Dermis microvascular lymphatic vessel endothelial cell (primary cell): ENCODE data around the gene KCNH1. TPM values are rescaled to one million over a fixed set of nuclear protein-coding genes. Genes with fewer than 3 reads are reported as not detected.

Source experiments
- DNase-seq, 2 donors: peaks; one replicate each; pipeline versions ENCODE4 v3.0.0 to v3.0.0-alpha.2; 2010; ENCODE audit warnings: low read depth in 2 of 2
- total RNA-seq: library from RNA; depleted of rRNA; stranded (reverse); fragments of >200 nt; gene quantifications from 2 replicates; pipeline ENCODE4 v1.2.1, GENCODE V29; 2014

The KCNH1 gene
- total RNA-seq, 1 donor from 2014 or later = not detected

DNA sequence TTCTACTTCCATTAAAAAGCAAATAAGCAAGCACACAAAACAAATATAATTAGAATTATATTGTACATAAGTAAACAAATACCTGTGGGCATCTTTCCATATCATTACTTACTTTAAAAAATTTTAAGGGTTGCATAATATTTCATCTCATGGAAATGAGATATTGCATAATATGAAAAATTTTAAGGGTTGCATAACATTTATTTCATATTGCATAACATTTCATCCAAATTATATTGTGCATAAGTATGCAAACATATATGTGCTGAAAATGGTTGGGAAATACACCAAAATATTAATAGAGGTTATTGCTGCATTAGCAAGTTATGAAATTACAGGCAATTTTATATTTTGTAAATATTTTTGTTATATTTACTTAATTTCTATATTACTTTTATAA is 213.7 kb downstream of the KCNH1 start:
- DNase-seq = no peak

DNA sequence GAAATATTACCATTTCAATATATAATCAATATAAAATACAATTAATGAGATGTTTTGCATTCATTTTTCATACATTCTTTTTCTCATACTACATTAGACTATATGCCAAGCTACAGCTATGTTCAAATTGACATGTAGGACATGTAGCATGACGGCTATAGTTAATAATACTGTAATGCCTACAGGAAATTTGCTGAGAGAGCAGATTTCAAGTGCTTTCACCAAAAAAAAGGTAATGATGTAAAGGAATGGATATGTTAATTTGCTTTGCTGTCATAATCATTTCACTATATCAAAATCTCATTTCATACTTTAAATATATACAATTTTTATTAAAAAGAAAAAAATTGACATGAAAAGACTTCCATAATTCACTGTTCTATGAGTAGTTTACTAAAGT is 215.1 kb downstream of the KCNH1 start:
- no peak for DNase-seq

DNA sequence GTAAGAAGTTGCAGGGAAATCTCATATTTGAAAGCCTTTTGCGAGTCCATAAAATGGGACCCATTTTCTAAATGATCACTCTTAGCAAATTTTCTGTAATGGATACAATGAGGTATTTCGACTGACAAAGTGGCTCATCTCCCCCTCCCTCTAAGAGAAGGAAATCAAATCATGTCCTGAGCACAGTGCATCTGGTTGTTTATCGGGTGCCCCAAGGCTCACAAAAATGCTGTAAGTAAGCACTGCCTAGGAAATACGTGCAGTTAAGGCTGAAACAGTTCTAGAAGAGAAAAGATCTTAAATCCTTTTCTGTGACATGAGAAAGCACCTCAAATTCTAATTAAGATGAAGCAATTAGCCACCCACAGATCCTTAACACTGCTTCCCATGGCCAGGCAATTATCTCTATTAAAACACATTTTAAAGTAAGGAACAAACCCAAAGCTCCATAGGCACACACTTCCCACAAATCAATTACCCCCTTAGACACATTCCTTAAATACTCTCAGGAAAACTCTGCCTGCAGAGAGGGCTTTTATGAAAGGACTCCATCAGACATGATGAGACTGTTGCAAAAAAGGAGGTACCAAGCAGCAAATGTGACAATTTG is 216.3 kb downstream of the KCNH1 start:
- DNase-seq = no peak

DNA sequence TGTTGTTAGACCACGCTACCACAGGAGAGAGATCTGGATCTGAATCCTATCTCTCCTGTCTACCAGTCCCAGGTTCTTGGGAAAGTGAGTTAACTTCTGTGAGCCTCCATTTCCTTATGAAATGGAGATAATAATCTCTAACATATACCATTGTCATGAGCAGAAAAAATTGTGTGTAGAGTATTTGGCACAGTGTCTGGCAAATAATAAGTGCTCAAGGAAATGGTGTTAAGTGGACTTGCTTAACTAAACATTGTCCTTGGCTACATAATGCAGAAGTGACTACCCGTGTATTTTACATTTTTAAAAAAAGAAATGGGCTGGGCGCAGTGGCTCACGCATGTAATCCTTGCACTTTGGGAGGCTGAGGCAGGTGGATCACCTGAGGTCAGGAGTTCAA is 217.4 kb downstream of the KCNH1 start:
- no peak for DNase-seq

DNA sequence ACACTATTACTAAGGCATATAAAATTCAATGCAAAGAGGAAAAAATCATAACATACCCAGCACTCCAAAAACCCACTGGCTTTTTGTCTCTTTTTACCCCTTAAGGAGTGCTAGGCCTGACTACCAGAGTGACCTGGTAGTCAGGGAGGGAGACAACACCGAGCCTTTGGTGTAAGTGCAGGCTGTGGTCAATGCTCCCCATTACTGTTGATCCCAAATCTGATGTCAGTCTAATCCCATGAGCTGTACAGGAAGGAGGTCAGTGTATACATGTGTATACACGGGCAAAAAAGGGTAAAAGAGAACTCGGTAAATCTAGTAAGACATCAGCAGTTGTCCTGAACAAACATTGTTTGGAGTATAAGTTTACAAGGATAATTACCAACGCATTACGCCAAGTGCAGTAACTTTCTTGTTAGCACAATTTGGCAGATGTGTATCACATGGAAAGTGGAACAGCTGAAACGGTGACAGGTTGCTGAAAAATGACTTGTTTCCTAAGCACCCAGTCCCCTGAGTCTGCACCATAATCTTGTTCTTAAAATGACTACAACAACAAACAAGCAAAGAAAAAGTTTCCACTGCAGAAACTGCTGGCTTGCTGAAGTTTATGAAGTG is 217.9 kb downstream of the KCNH1 start:
- no peak for DNase-seq

DNA sequence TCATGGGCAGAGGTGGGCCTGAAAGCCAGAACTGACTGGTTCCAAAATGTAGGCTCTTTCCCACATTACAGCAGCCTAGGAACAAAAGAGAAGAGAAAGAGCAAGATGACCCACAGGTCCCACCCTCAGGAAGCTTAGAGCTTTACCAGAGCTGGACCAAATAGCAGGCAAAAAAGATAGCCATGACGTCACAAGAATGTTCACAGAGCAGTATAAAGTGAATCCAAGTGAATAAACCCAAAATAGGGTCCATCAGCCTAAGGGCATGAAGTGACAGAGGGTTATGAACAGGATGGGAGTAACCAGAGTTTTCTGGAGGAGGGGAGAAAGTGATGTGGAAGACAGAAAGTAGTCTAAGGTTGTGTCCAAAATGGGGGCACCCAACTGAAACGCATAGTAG is 221.2 kb downstream of the KCNH1 start:
- DNase-seq = no peak

DNA sequence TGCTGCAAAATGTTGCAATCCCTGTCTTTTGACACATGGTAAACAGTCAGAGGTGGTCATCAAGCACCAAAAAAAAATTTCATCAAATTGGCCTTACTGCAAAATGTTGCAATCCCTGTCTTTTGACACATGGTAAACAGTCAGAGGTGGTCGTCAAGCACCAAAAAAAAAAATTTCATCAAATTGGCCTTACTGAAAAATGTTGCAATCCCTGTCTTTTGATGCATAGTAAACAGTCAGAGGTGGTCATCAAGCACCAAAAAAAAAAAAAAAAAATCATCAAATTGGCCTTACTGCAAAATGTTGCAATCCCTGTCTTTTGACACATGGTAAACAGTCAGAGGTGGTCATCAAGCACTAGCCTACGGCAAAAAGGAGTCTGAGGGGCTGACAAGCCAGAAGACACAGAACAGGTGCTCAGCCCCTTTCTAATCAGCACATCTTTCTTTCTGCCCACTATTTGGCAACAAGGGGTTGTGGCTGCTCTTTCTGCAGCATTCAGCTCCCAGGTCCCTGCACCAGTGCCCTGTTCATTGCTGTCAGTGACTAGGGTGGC is 223.8 kb downstream of the KCNH1 start:
- no peak for DNase-seq

DNA sequence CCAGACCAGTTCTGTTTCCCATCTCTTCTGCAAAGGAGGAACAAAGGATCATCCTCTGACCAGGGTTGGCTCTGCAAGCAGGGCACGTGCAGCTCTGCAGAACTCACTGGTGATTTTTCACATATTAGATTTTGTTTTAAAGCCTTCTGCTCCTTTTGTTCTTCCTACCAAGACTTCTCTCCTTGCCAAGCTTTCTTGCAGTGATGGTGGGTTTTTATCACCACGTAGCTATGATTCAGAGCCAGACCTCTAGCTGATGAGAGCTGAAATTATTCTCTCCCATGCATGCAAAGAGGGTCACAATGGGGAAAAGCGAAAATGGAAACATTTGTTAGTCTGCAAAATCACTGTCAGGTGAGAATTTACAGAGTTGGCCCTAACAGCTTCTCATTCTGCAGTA is 225.2 kb downstream of the KCNH1 start:
- no peak for DNase-seq

DNA sequence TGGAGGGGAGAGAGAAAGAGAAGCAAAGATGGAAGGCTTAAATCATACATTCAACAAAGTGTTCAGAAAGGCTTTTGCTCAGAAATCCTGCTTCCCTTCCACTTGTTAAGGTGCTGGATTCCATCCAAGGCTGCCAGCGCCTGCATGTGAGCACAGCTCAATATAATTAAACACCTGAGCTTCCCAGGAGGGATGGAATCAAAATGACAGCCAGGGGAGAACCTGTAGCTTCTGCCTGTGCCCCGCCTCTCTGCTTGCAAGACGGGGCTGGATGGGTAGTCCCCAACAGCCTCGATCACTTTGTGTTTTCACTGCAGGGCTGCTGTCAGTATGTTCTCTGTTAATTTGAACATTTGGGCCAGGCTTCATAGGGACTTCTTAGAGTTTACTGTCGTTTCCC is 225.7 kb downstream of the KCNH1 start:
- DNase-seq = no peak

DNA sequence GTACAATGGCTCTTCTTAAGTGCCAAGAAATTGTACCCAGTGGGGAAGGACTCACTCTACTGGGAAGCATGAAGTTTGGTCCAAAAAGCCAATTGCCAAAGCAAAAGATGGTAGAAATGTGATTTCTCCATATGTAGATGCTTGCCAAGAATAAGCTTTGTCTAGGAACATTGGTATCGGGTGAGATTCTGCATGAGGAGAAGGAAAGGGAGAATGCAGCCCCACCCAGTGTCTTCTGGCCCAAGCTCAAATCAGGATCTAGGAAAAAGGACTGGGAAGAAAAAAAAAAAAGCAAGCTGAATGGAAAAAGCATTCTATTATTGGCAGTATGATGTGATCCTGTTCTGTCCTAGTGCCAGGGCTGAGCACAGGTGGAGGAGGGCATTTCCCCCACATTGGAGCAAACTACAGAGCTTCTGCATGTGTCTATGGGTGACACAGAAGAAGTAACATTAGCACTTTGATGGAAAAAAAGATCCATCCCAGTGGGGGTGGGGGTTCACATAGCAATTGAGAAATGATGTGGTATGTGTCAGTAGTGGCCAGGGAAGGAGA is 226.6 kb downstream of the KCNH1 start:
- no peak for DNase-seq

DNA sequence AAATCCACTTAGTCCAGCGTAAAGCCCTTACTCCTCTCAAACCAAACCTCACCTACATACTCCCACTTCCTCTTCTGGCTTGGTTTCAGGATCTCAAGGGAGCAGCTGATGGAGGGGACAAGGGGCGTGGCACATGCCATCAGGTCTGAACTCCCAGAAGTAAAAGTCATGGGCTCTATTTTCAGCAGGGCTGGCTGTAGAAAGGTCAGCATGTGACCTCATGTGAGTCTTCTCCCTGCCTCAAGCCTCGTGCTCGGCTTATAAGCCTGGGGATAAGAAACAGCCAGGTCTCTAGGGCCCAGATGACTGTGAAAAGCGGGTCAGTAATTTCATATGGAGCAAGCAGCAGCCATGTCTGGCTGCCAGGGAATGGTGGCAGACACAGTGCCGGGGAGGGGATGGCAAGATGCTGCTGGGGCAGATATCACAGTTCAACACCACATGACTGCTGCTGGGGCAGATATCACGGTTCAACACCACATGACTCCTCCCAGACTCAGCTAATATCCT is 227.9 kb downstream of the KCNH1 start:
- no peak for DNase-seq

DNA sequence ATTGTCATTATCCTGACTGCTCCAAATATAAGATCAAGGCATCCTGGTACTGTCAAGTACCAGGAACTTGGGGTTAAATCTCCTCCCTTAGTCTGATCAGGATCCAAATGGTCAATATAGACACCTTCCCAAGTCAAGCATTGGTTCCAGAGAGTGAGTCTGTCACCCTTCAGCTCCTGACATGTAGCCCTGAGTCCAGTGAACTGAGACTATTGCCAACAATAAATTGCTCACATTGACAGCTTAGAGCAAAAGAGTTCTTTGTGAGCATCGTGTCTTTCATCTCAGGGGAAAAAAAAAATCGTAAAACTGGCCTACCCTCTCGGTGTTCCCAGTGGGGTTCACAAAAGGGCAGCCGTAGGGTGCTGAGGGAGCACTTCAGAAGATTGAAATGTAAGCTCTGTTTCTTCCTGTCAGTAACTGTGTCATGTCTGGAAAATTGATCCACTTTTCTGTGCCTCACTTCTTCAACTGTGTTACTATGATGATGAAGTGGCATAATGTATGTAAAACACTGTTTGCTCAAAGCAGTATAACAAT is 228.5 kb downstream of the KCNH1 start:
- no peak for DNase-seq

DNA sequence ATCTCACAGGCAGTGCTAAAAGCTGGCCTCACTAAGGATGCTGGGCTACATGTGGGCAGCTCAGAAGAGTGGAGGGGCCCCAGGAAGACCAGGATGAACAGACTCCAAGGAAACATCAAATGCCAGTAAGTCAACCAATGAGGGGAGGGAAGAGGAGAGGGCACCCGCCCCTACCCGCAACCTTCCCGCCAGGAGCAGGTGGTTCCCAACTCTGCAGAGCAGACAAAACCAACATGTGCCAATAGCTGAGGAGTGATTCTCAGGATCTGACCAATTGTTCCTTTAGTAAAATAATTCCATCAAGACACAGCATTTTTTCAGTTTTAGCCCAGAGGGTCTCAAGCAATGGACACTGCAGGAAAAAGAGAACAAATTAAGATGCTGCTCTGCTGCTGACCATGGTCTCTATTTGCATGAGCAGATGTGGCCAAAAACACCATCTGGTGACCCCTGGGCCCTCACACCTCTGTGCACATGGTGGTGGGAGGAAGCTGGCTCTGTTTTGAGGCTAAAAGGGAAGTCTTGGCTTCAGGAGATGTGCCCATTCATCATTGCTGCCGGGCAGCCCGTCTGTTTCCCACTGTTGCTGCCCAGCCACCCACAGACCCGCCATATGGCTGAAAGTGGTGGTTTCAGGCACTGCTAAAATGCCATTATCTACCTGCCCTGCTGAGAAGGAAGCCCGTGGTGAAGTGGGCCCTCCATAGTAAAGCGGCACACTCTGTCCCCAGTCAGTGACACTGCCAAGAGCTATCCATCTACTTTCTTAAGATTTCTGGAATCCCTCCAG is 231.8 kb downstream of the KCNH1 start:
- no peak for DNase-seq

DNA sequence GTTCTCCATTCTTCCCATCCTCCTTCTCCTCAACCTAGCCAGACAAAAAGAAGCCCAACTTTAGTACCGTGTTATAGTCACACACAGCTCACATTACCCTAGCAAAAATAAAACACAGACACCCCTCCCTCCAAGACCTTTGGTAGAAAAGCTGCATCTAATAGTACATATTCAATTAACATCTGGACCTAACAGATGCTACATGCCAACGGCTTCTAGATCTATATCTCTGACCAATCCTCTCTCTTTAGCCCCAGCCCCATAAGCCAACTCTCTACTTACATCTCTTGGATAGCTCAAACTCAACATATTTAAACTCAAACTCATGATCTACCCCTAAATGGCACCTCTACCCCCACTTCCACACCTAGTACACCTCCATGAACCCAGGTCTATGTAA is 233.1 kb downstream of the KCNH1 start:
- DNase-seq = no peak

DNA sequence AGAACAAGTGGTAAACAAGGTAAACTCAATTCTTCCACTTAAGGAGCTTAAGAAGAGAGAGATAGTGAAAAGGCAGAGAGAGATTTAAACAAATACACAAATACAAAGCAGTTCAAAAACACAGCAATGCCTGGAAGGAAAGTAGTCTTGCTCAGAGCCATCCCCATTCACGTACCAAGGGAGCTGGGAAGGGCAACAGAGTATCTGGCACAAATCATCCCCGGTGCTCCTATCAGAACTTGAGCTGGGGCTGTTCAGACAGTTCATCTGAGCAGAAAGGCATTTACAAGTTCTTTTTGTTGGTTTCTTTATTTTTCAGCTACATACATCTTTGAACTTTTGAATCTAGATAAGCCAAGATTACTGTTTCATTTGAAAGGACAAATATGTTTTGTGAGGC is 233.9 kb downstream of the KCNH1 start:
- no peak for DNase-seq

DNA sequence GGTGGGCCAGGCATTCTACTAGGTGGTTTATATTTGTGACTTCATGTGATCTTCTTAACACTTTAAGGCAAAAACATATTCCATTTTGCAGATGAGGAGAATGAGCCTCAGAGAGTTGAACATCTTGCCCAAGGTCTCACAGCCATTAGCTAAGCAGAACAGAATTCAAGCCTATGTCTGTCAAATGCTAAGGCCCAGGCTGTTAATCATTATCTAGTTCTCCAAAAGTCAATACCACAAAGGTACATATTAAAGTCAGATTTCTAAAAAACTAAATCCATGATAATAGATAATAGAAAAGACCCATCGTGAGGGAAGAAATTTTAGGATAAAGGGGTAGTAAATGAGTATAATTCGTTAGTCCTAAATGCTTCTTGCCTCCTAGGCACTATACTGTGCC is 234.3 kb downstream of the KCNH1 start:
- DNase-seq = no peak

DNA sequence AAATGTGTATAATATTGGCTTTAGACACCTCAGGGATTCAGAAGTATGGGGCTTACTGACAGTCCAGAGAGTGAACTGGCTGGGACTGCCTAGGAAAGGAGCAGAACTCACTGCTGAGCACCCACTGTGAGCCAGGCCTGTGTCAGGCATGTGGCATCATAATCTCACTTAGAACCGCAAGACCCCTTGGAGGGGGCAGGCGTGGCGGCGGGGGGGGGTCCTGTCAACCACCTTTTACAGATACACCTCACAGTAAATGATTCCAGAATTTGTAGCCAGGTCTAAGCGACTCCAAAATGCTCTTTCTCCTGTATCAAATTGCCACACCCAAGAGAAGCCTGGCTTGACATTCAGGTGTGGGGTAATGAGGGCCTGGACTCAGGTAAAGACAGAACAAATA is 235.5 kb downstream of the KCNH1 start:
- DNase-seq = no peak

DNA sequence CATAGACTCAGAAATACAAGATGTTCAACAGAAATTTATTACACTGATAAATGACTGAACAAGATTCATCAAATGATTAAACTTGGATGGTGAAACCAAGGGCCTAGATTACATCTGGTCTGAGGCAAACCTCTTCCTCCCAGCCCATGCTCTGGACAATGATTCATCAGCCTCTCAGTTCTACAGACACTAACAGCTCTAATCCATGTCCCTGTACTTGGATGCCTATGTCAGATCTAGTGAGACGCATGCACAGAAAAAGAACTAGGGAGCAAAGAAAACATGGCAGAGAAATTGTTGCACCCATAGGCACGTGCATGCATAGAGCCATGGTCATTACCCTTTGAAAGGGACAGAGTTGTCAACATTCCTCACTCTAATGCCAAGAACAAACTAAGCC is 250.1 kb downstream of the KCNH1 start:
- no peak for DNase-seq

DNA sequence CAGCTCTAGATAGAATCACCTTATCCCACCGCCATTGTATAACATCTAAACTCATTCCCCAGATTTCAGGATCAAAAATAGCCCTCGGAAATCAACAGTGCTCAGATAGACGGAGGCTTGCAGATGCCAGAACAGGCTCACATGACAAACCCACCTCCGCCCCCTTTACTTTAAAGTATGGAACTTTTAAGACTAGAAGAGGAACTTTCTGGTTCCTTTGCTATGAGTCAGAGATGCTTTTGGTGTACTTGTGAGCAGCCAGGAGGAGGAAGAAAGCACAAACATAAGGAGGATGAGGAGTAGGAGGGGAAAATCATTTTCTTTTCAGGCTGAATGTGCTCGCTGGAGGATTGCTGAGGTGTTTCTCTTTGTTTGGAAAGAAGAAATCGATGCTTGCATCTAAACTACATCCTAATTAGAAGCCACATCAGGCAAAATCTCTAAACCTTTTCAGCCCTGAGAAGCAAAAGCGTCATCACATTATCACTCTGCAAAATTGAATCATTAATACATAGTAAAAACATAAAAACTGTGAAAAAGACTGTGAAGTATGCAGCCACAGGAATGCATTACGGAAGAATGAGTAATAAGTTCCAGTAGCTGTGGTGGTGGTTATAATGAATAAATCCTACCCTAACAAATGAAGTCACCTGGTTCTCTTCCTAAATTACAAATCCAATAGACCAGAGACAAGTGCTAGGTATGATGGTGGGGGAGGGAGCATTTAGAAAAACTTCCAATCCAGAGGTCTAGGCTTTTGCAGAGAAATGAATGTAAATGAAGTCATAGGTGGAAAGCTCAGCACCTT is 251.3 kb downstream of the KCNH1 start:
- DNase-seq = no peak

DNA sequence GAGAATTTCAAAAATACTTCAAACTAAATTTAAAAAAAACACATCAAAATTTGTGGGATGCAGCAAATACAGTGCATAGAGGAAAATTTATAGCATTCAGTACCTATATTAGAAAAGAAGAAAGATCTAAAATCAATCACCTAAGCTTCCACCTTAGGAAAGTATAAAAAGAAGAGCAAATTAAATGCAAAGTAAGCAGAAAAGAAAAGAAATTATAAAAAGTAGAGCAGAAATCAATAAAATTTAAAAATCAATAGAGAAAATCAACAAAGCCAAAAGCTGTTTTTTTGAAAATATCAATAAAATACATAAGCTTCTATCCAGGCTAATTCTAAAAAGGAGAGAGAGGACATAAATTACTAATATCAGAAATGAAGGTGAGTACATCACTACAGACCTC is 255.4 kb downstream of the KCNH1 start:
- no peak for DNase-seq

DNA sequence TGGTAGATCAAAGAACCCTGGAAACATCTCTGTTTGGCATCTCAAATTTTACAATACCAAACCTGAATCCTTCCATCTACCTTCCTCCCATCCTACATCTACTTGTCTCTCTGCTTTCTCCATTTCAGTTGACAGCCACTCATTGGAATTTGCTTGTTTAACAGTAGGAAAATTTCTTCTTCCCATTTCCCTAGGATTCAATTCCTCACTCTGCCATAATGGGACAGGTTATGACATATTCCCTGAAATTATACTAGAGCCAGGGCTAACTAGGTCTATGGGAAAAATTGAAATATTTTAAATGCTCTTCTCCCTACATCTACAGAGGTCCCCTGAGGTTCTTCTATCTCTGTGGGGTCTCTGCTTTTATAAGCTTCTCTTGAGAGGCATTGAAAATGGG is 257.7 kb downstream of the KCNH1 start:
- DNase-seq = no peak
